Measurements from ENCODE around the gene ERC1.

GRCh38 chr12:1305791-1306500 lies 314.9 kb downstream of the ERC1 start:
- TF ChIP-seq CTCF (IDR thresholded peaks at IDR 0.05; ENCODE audit: low read length) (no peak), EZH2 (IDR thresholded peaks at IDR 0.05; ENCODE audit: borderline replicate concordance, low read length) (no peak)

Measured in OCI-LY1 (cell line).